Mammary epithelial cell (primary cell): Measurements from ENCODE around the gene CYP26C1.

Source experiments
- EZH2 ChIP-seq: IDR thresholded peaks from 2 replicates; pipeline ENCODE4 v1.6.1; 2012; ENCODE audit warnings: low read length, inconsistent platforms, borderline replicate concordance
- TF ChIP-seq, protein P1 (sequence below), 2 donors: IDR thresholded peaks in 1 of 2; conservative IDR thresholded peaks in 1 of 2; 2 replicates each; pipeline ENCODE4 v1.5.1; 2011 to 2012; ENCODE audit warnings: inconsistent platforms in 2 of 2, low read length in 2 of 2, mild to moderate bottlenecking in 2 of 2, control low read depth in 1 of 2, low read depth in 1 of 2; ENCODE audit not compliant: insufficient read depth in 1 of 2; ENCODE audit errors: extremely low read depth in 1 of 2

DNA sequence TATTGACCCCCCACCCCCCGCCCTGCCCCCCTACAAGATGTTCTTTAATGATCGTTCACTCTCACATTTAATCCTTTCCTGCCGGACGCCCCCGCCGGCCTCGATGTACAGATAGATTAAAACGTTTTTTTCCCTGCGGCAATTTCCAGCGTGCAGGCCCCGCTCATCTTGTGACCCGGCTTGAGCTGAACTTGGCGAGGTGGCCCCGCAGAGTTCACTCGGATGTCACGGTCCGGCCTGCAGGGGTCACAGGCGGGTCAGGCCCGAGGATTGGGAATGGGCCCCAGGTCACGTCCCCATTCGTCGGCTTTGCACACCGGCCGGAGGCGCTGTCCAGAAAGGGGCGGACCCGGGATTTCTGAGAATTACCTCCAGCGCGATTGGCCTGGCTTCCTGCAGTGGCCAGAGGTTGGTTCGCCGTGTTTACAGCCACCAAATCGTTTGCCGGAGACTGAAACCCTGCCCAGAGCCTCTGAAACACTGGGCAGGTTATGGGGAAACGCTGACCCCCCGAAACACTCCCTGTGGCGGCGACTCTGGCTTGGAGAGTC lies 11.2 kb downstream of the CYP26C1 start:
- TF ChIP-seq, protein P1, sequence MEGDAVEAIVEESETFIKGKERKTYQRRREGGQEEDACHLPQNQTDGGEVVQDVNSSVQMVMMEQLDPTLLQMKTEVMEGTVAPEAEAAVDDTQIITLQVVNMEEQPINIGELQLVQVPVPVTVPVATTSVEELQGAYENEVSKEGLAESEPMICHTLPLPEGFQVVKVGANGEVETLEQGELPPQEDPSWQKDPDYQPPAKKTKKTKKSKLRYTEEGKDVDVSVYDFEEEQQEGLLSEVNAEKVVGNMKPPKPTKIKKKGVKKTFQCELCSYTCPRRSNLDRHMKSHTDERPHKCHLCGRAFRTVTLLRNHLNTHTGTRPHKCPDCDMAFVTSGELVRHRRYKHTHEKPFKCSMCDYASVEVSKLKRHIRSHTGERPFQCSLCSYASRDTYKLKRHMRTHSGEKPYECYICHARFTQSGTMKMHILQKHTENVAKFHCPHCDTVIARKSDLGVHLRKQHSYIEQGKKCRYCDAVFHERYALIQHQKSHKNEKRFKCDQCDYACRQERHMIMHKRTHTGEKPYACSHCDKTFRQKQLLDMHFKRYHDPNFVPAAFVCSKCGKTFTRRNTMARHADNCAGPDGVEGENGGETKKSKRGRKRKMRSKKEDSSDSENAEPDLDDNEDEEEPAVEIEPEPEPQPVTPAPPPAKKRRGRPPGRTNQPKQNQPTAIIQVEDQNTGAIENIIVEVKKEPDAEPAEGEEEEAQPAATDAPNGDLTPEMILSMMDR (conservative IDR thresholded peaks at IDR 0.05 in 1 of 2, IDR thresholded peaks at IDR 0.05 in 1 of 2; ENCODE audit: extremely low read depth in 1 of 2, insufficient read depth in 1 of 2, low read depth in 1 of 2, low read length in 2 of 2) = no peak
- no peak for TF ChIP-seq EZH2
